OCI-LY1 (cell line): ENCODE measurements around the gene BASP1.

Source experiments
- CTCF ChIP-seq: fragments of 200-600 bp; sonication (generic), shearing (Covaris generic); IDR thresholded peaks from 2 replicates; pipeline ENCODE4 v1.5.1; 2017; ENCODE audit warnings: mild to moderate bottlenecking, antibody characterized with exemption, low read length, moderate library complexity, mixed read lengths
- EZH2 ChIP-seq: fragments of 200-600 bp; sonication (generic), shearing (Covaris generic); IDR thresholded peaks from 2 replicates; pipeline ENCODE4 v1.8.0; 2017; ENCODE audit warnings: borderline replicate concordance, mixed run types, mild to moderate bottlenecking, antibody characterized with exemption, low read length, moderate library complexity, mixed read lengths

- TF ChIP-seq CTCF (no peak), EZH2 (no peak)
Observed at GRCh38 chr5:17222664-17223063, 5.2 kb downstream of the BASP1 start.
